Measurements from ENCODE around the gene WIPF3. TPM values are rescaled to one million over a fixed set of nuclear protein-coding genes. Genes with fewer than 3 reads are reported as not detected.
A peak's percentile ranks its signal among the peaks of the same experiment; 100 is the strongest.

WIPF3 gene
- total RNA-seq, 6 experiments from 2014 or later = 0.64 to 4.1 (median 0.93) TPM

GRCh38 chr7:29859524-29860185 lies 53.3 kb downstream of the WIPF3 start:
- TF ChIP-seq POLR2A (IDR thresholded peaks at IDR 0.05) (no peak), CTCF (IDR thresholded peaks at IDR 0.05) (no peak)
- Histone ChIP-seq H3K27me3 (no peaks in the 10 kb centered on the region), H3K27ac (no peak overlapping the region), H3K4me3 (no peak overlapping the region), H3K4me1 (no peaks in the 10 kb centered on the region), H3K9me3 (no peaks in the 10 kb centered on the region), H3K36me3 (no peaks in the 10 kb centered on the region)
- peak in 3 of 4 donors; percentile 31 to 65 (median 65) for ATAC-seq
- no peak for DNase-seq
- intact Hi-C loops (cut with DNase I) = no loop called here
- WGBS (ENCODE audit: insufficient coverage, low coverage, low lambda C conversion rate, missing lambda C conversion rate) = 34% methylated on average over 4 of the region's 4 CpGs

GRCh38 chr7:29860186-29860585 lies 53.9 kb downstream of the WIPF3 start:
- no peak for DNase-seq
- H3K27ac ChIP-seq = no peak overlapping the region
- ATAC-seq = no peak
- H3K4me1 ChIP-seq = no peaks in the 10 kb centered on the region
- H3K27me3 ChIP-seq = no peaks in the 10 kb centered on the region
- intact Hi-C loops (cut with DNase I) = no loop called here
- TF ChIP-seq POLR2A (IDR thresholded peaks at IDR 0.05) (no peak), CTCF (IDR thresholded peaks at IDR 0.05) (no peak)
- no peaks in the 10 kb centered on the region for H3K9me3 ChIP-seq
- no peak overlapping the region for H3K4me3 ChIP-seq
- WGBS (ENCODE audit: insufficient coverage, low coverage, low lambda C conversion rate, missing lambda C conversion rate) = 83% methylated on average over 1 of the region's 2 CpGs
- no peaks in the 10 kb centered on the region for H3K36me3 ChIP-seq

GRCh38 chr7:29861884-29862283 lies 55.6 kb downstream of the WIPF3 start:
- WGBS (ENCODE audit: insufficient coverage, low coverage, low lambda C conversion rate, missing lambda C conversion rate) = 83% methylated on average over 2 of the region's 3 CpGs
- Histone ChIP-seq H3K9me3 (no peaks in the 10 kb centered on the region), H3K36me3 (no peaks in the 10 kb centered on the region), H3K4me3 (no peak overlapping the region), H3K27me3 (no peaks in the 10 kb centered on the region), H3K27ac (no peak overlapping the region), H3K4me1 (no peaks in the 10 kb centered on the region)
- no peak for TF ChIP-seq POLR2A (IDR thresholded peaks at IDR 0.05)
- DNase-seq (no peak), ATAC-seq (no peak)
- intact Hi-C loops (cut with DNase I) = no loop called here

- 75% methylated on average over 2 of the region's 2 CpGs for WGBS (ENCODE audit: insufficient coverage, low coverage, low lambda C conversion rate, missing lambda C conversion rate)
- no peak for ATAC-seq
These were observed 58.3 kb downstream of the WIPF3 start for GRCh38 chr7:29864656-29865055.

More at GRCh38 chr7:29864656-29865055, 58.3 kb downstream of the WIPF3 start:
- TF ChIP-seq POLR2A (IDR thresholded peaks at IDR 0.05) (no peak), CTCF (IDR thresholded peaks at IDR 0.05) (no peak)
- H3K9me3 ChIP-seq = no peaks in the 10 kb centered on the region
- no peak overlapping the region for H3K4me3 ChIP-seq
- intact Hi-C loops (cut with DNase I) = no loop called here
- H3K27ac ChIP-seq = no peak overlapping the region
- no peak for DNase-seq
- no peaks in the 10 kb centered on the region for H3K4me1 ChIP-seq
- H3K27me3 ChIP-seq = no peaks in the 10 kb centered on the region
- H3K36me3 ChIP-seq = no peaks in the 10 kb centered on the region

All from right lobe of liver (tissue), 6 donors.